ENCODE measurements around the gene CBX7. TPM values are rescaled to one million over a fixed set of nuclear protein-coding genes. Genes with fewer than 3 reads are reported as not detected.

CBX7 gene
- total RNA-seq, 1 donor from 2014 or later: 13.2 TPM

DNA sequence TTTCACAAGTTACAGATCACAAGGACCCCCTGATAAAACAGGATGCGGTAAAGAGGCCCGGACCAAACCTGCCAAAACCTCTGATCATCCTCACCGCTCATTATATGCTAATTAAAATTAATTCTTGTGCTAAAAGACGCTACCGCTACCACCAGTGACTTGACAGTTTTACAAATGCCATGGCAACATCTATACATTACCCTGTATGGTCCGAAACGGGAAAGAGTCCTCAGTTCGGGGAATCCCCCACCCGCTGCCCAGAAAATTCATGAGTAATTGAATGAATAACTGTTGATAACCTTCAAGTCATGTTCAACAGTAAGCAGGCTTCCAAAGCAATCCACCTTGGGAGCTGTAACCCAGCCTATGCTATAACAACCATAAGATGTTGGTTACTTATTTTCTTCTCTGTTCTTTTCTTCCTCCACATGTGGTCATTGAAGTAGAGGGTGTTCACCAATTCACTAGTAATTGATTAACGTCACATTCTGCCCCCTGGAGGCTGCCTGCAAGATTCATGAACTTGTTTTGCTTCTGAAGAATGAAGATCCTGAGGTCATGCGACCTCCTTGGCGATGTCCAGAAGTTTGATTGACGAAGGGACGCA, 34.8 kb downstream of the CBX7 start:
- Mint-ChIP-seq H3K36me3 (no peaks in the 10 kb centered on the region), H3K9me3 (no peaks in the 10 kb centered on the region), H3K4me1 (peaks cover 29% of the 10 kb centered on the region), H3K27ac (no peak overlapping the region), H3K27me3 (ENCODE audit: low read depth) (no peaks in the 10 kb centered on the region), H3K4me3 (no peak overlapping the region)
- no peak for TF ChIP-seq CTCF (IDR thresholded peaks at IDR 0.05; ENCODE audit: unreplicated experiment)
- no peak for DNase-seq (ENCODE audit: low spot score in 2 of 2, unreplicated experiment in 2 of 2)

- Mint-ChIP-seq H3K27me3 (ENCODE audit: low read depth) (no peaks in the 10 kb centered on the region), H3K36me3 (no peaks in the 10 kb centered on the region), H3K9me3 (no peaks in the 10 kb centered on the region), H3K27ac (no peak overlapping the region), H3K4me1 (peaks cover 38% of the 10 kb centered on the region), H3K4me3 (no peak overlapping the region)
- no peak for DNase-seq (ENCODE audit: low spot score in 2 of 2, unreplicated experiment in 2 of 2)
- no peak for TF ChIP-seq CTCF (IDR thresholded peaks at IDR 0.05; ENCODE audit: unreplicated experiment)
Measured at GRCh38 chr22:39115977-39116621, 36.4 kb downstream of the CBX7 start.

GRCh38 chr22:39115570-39115969, 36.9 kb downstream of the CBX7 start:
- H3K27ac Mint-ChIP-seq: no peak overlapping the region
- peaks cover 43% of the 10 kb centered on the region for H3K4me1 Mint-ChIP-seq
- H3K9me3 Mint-ChIP-seq: no peaks in the 10 kb centered on the region
- H3K4me3 Mint-ChIP-seq: no peak overlapping the region
- DNase-seq (ENCODE audit: low spot score in 2 of 2, unreplicated experiment in 2 of 2): no peak
- TF ChIP-seq CTCF (IDR thresholded peaks at IDR 0.05; ENCODE audit: unreplicated experiment): no peak
- H3K36me3 Mint-ChIP-seq: no peaks in the 10 kb centered on the region
- H3K27me3 Mint-ChIP-seq (ENCODE audit: low read depth): no peaks in the 10 kb centered on the region

DNA sequence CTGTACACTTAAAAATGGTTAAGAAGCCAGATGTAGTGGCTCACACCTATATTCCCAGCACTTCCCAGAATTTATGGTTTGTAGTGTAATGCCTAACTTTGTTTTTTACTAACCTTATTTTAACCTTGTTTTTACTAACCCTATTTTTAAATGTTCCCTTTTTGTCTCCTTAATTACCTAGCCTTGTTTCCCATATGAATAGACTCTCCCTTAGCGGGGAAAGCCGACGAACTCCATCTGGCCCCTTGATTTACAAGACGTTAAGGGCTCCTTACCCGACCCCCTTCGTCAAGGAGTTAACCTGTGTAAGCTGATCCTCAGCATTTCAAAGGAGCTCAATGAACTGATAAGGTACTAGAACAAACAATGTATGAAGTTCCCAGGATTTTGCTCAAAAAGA, 38.4 kb downstream of the CBX7 start:
- Mint-ChIP-seq H3K27ac (peak overlapping the region; percentile 84), H3K27me3 (ENCODE audit: low read depth) (no peaks in the 10 kb centered on the region), H3K4me1 (peaks cover 43% of the 10 kb centered on the region), H3K9me3 (no peaks in the 10 kb centered on the region), H3K36me3 (no peaks in the 10 kb centered on the region), H3K4me3 (peak overlapping the region; percentile 22)
- TF ChIP-seq CTCF (IDR thresholded peaks at IDR 0.05; ENCODE audit: unreplicated experiment): no peak
- DNase-seq (ENCODE audit: low spot score in 2 of 2, unreplicated experiment in 2 of 2): no peak

- TF ChIP-seq CTCF (IDR thresholded peaks at IDR 0.05; ENCODE audit: unreplicated experiment): no peak
- H3K27ac Mint-ChIP-seq: peak overlapping the region; percentile 88
- no peak for DNase-seq (ENCODE audit: low spot score in 2 of 2, unreplicated experiment in 2 of 2)
- H3K9me3 Mint-ChIP-seq: no peaks in the 10 kb centered on the region
- peak overlapping the region; percentile 2 for H3K4me3 Mint-ChIP-seq
- H3K27me3 Mint-ChIP-seq (ENCODE audit: low read depth): no peaks in the 10 kb centered on the region
- H3K36me3 Mint-ChIP-seq: no peaks in the 10 kb centered on the region
- H3K4me1 Mint-ChIP-seq: peaks cover 38% of the 10 kb centered on the region
Measured at GRCh38 chr22:39110631-39111561, 41.6 kb downstream of the CBX7 start.
